GM19438 (cell line): ENCODE results near the gene ELFN1.

ENCODE experiments used
- ATAC-seq: cut with Tn5 transposase; IDR thresholded peaks from one replicate; pipeline ENCODE4 v1.9.1; 2021; ENCODE audit warnings: low read depth; ENCODE audit not compliant: unreplicated experiment

ELFN1 gene

GRCh38 chr7:1675036-1675671 is 5.1 kb downstream of the ELFN1 start:
- no peak for ATAC-seq

DNA sequence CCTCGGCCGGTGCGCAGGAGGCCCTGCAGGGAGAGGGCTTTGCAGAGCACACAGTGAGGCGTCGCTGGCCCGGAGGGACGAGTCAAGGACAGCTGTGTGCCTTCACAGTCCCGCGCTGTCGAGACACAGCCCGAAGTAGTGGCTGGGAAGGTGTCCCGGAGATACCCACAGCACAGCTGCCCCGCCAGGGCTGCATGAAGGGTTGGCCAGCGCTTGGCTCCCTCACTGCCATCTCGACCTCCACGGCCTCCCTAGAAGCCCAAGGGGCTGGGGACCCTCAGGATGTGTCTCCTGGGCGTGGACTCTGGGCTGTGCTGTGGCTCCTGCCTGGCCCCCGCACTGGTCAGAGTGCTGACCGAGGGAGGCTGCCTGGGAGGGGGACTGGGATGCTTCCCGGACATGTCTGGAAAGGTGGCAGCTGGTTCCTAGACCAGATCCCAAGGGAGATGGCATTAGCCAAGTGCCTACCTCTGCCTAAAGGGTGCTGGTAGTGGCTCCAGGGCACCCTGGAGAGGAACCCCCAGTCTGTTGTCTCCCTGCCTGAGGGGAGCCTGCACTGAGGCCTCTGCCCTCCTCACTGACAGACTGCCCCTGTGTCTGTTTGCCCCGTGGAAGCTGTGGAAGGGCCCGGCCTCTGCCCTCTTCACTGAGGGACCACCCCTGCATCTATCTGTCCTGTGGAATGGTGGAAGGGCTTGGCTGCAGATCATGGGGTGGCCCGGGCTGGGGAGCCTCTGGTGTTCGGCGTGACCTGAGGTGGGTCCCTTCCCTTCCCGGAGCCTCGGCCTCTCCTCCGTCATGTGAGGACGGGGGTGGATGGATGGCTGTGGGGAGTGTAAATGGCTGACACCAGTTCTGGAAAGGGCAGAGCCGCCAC is 5.8 kb downstream of the ELFN1 start:
- no peak for ATAC-seq

DNA sequence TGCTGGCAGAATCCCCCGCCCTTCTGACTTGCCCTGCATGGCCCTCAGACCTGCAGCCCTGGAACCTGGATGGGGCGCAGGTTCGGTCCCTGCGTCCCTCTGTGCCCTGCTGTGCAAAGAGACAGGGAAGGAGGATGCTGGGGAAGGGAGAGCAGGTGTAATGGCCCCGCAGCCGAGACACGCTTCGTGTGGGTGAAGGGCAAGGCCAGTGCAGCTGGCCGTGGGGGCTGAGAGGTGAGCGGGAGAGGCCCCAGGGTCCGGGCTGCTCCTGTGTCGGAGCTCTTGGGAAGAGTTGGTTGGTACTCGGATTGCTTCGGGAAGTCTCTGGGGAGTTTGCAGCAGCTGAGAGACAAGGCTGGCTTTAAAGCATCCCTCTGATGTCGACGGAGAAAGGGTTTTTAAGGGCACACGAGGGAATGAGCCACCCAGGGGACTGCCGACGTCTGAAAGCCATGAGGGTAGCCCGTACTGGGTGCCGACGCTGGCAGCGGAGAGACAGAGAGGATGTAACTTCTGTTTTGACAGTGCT is 6.5 kb downstream of the ELFN1 start:
- no peak for ATAC-seq

DNA sequence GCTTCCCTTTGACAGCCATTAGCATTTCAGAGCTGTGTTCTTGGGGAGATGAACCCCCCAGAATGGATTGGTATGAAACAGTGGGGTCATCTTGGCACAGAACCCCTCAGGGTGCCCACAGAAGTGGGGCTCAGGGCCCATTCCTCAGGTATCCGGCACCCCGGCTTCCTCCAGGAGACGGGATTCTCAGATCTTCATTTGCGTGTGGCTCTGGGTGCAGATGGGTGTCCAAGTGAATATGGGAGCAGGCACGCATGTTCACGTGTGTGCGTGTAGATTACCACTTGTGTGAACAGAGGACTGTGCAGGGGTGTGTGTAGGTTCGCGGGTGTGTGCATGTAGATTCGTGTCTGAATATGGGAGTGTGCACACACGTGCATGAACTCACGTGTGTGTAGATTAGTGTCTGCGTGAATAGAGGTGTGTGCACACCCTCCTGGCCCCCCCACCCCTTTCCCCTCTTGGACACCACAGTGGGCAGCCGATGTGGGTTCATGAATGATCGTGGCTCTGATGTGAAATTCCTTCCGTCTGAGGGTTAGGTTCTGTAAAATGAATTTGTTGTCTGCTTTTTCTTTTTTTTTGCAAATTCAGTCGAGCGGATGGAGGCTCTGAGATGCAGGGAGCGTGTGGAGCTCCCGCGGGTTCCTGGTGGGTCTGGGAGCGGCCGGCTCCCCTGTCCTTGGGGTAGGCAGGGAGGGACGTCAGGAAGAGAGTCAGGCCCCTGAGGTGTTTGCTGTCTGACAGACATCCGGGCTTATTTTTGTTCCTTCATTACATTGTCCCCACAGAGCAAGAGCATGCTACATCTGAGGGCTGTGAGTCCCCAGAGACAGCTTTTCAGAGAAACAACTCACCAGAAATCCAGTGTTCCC is 7.4 kb downstream of the ELFN1 start:
- no peak for ATAC-seq

DNA sequence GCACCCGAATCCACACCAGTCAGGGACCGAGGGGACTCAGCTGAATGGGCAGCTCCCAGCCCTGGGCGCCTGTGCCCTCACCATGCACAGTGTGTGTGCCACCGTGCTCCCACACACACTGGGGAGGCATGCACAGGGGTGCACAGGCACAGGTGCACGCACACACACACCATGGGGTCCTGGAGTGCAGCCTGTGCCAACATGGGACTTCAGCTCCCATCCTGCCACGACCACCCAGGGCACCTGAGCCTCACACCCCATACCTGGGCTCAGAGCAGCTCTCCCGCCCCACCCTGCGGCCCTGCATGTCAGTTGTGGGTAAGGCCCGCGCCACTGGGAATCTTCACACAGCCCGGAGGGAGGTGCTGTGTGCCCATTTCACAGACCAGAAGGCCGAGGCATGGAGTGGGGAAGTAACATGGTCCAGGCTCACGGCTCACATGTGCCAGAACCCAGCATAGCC is 8.0 kb downstream of the ELFN1 start:
- ATAC-seq, result no peak

GRCh38 chr7:1678571-1679325 is 8.7 kb downstream of the ELFN1 start:
- ATAC-seq, result no peak

DNA sequence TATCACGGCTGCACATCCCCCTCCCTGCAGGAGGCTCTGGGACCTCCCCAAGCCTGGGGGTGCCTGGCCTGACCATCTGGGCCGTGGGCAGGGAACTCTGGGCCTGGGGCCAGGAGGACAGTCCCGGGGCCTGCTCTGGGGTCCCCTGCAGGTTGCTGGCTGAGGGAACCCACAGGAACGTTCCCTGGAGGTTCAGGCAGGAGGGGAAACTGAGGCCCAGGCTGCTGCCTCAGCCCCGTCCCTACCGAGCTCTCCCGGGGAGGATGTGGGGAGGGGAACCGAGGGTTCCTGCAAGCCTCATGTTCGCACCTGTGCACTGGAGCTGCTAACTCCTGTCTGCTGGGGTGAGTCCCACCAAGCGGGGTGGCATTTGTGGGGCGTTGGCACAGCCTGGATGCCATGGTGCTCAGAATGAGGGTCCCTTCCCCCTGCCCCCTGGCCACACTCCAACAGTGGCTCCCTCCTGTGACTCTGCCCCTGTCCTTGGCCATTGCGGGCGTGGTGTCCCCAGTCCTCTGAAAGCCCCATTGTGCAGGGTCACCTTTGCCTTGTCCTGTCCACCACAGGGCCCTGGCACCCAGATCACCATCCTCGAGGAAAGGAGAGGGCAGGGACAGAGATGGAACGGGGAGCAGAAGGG is 9.4 kb downstream of the ELFN1 start:
- ATAC-seq, result no peak

DNA sequence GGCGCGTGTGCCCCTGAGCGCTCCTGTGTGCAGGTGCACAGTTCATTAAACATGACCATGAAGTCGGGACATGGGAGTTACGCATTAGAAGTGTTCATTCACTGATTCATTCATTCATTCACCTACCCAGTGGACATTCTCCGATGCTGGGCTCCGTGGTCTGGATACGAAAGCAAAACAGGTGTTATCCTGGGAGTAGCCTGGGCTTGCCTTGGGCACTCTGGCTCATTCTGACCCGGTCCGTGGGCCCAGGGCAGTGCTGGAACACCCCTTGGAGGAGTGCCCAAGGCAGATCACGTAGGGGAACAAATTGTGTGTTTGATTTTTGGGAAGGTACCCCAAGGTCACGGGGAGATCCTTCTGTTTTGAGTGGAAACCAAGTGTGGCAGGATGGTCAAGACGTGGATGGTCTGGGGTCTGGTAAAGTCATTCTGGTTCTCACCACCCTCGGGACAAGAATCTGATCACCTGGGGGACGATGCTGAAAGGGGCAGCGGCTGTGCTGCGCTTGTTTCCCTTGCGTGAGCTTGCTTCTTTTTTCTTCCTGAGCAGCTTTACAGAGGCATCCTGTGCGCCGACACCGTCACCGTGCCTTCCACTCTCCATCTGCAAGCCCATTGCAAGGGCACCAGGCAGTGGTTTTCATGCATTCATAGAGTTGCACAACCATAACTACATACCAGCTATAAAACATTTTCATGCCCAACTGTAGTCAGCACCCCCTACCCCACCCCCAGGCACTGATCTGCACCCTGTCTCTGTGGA is 10.1 kb downstream of the ELFN1 start:
- ATAC-seq, result no peak

GRCh38 chr7:1681581-1681980 is 11.5 kb downstream of the ELFN1 start:
- no peak for ATAC-seq

GRCh38 chr7:1685000-1685624 is 15.0 kb downstream of the ELFN1 start:
- no peak for ATAC-seq

- ATAC-seq, result no peak
These were observed 18.5 kb downstream of the ELFN1 start for GRCh38 chr7:1688542-1688941.

DNA sequence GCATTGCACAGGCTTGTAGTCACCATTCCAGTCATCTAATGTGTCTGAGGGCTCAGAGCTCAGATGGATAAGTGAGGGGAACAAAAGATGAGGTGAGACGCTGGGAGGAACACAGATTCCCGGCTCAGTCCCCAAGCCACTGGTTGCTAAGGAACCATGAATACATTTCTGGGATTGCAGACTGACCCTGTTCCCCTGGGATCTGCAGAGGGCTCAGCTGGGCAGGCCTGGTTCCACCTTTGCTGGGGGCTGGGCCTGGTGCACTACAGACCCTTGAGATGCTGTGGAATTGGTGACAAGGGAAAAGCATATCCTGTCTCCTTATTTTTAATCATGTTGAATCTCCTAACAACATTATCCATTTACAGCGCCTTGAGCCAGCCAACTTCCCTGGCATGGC is 19.2 kb downstream of the ELFN1 start:
- no peak for ATAC-seq

GRCh38 chr7:1690359-1690958 is 20.4 kb downstream of the ELFN1 start:
- ATAC-seq, result no peak

DNA sequence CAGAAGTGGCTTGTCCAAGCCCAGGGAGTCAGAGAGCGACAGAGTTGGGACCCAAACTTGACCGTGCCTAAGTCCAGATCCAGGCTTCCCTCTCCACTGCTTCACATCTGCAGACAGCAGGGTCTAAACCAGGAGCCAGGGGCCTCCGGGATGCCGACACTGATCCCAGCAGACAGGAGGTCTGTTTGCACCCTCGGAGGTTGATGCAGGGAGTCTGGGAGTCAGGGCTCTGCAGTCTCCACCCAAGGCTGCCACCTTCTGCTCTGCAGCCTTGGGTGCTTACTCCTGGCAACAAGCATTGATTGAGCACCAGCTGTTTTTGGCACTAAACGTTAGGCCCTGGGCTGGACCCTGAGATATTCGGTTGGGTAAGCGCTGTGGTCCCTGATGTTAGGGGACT is 21.0 kb downstream of the ELFN1 start:
- no peak for ATAC-seq

DNA sequence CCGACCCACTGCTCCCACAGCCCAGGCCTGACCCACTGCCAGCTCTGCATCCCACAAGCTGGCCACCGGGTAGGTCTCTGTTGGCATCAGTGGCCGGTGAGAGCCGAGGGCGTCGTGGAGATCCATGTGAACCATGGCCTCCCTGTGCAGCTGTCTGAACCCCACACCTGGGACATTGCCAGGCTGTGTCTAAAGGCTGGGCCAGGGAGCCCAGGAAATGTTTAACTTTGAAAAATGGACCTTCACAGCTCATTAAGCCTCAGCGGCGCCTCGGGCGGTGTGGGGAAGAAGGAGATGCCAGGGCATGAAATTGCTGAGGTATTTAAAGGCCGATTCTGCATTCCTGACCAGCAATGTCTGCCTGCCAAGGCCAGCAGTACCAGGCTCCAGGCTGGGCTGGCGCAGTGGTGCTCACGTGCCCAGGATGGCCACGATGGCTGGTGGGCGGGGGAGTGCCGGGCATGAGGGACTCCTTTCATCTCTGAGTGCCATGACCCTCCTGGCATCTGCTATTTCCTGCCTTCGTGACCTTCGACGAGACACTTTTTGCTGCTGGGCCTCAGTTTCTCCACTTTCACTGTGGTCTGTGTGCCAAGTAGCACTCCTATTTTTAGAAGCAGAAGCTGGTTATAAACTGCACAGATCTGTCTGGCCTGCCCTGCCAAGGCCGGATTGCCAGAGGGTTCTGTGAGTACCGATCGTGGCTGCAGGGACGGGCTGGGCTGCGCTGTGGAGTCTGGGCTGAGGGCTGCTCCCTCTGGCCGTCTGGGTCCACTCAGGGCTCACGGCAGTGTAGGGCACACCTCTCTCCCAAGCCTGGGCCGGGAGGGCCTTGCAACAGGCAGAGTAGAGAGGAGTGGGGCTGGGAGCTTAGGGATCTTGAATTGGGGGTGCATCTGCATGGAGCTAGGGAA is 21.8 kb downstream of the ELFN1 start:
- ATAC-seq, result no peak

DNA sequence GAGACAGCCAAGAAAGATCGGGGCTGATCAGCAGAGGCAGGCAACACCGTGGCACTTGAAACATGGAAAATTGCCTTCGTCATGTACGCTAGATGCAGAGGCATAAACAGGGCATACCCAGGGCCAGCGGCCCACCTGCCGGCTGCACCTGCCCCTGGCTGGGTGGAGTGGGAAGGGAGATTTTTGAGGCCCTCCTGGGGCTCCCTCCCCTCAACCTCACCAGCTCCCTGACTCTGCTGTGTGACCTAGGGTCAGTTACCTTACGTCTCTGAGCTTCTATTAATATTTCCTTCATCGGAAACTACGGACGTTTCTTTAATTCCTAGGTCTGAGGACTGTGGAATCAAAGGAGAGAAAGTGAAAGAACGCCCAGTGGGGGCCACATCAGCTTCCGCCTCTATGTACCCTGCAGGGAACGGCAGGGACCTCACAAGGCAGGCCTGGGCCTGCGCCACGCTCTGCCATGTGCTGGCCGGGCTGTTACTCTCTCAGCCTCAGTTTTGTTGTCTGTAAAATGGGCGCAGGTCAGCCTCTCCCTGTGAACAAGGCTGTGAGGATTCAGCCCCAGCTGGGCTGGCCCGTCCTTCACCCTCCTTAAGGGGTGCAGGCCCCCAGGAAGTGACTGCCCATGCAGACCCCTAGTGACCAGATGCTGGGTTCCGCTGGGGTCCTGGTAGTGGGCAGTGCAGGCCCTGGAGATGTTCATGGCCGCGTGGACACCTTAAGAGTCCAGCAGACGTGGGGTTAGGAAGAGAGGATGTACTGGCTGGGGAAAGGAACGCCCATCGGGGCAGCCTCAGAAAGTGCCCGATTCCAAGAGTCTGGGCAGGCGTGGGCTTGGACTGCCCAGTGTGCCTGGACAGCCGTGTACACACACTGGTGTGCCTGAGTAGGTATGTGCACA is 22.7 kb downstream of the ELFN1 start:
- ATAC-seq, result no peak
